NB4 (cell line): Measurements from ENCODE around the gene HECW1.

Experiments used
- DNase-seq: peaks from one replicate; pipeline ENCODE4 v3.0.0; 2010; ENCODE audit warnings: low read depth
- H3K4me3 ChIP-seq: one replicate; pipeline ENCODE4 v1.5.1; 2011; ENCODE audit warnings: mild to moderate bottlenecking, low read depth, low read length, moderate library complexity
- MYC ChIP-seq: IDR thresholded peaks from 2 replicates; pipeline ENCODE4 v1.6.1; 2011; ENCODE audit warnings: low read depth, low read length
- POLR2A ChIP-seq: IDR thresholded peaks from 2 replicates; pipeline ENCODE4 v1.6.1; 2011; ENCODE audit warnings: mild to moderate bottlenecking; ENCODE audit not compliant: insufficient read length; ENCODE audit errors: extremely low read depth
- TF ChIP-seq, protein P1 (sequence below): IDR thresholded peaks from one replicate; pipeline ENCODE4 v1.5.1; 2012; ENCODE audit warnings: low read depth, low read length
- TF ChIP-seq, protein P2 (sequence below): IDR thresholded peaks from 2 replicates; pipeline ENCODE4 v1.6.1; 2011; ENCODE audit warnings: low read depth, low read length

Gene HECW1

DNA sequence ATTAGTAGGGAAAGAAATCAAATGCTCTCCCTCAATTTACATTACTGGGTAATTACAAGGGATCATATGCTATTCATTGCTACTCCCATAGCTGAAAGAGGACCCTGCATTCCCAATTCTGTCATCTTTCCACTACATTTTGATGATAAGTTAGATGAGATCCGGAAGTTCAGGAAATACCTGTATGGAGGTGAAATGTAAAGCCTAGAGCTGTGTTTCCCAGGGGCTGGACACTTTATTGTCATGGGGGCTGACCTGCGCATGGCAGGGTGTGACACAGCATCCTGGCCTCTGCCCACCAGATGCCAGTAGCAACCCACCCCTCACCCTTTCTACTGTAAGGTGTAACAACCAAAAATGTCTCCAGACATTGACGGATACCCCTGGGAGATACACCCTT, 56.6 kb downstream of the HECW1 start:
- no peak overlapping the region for H3K4me3 ChIP-seq
- no peak for DNase-seq
- TF ChIP-seq MYC (no peak), POLR2A (no peak)
- TF ChIP-seq, protein P1, sequence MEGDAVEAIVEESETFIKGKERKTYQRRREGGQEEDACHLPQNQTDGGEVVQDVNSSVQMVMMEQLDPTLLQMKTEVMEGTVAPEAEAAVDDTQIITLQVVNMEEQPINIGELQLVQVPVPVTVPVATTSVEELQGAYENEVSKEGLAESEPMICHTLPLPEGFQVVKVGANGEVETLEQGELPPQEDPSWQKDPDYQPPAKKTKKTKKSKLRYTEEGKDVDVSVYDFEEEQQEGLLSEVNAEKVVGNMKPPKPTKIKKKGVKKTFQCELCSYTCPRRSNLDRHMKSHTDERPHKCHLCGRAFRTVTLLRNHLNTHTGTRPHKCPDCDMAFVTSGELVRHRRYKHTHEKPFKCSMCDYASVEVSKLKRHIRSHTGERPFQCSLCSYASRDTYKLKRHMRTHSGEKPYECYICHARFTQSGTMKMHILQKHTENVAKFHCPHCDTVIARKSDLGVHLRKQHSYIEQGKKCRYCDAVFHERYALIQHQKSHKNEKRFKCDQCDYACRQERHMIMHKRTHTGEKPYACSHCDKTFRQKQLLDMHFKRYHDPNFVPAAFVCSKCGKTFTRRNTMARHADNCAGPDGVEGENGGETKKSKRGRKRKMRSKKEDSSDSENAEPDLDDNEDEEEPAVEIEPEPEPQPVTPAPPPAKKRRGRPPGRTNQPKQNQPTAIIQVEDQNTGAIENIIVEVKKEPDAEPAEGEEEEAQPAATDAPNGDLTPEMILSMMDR, result no peak
- TF ChIP-seq, protein P2, sequence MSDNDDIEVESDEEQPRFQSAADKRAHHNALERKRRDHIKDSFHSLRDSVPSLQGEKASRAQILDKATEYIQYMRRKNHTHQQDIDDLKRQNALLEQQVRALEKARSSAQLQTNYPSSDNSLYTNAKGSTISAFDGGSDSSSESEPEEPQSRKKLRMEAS, result no peak

DNA sequence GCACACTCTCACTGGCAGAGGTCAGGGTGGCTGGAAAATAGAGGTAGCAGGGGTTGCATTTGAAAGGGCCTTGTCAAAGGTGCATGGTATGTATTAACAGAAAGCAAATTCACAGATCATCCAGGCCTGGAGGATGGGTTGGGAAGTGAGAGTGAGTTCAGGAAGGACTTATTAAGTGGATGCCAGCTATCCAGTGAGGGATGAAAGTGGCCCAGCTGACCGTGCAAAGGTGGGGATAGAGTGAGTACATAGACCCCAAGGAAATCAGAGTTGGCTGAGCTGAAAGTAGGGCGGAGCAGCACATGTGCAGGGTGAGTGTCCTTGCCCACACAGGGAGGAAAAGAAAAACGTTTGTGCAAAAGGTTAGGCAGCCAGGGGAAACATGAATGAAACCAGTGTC, 58.1 kb downstream of the HECW1 start:
- TF ChIP-seq, protein P1, result no peak
- TF ChIP-seq MYC, result no peak
- no peak for TF ChIP-seq POLR2A
- TF ChIP-seq, protein P2, result no peak
- DNase-seq, result no peak
- H3K4me3 ChIP-seq, result no peak overlapping the region

DNA sequence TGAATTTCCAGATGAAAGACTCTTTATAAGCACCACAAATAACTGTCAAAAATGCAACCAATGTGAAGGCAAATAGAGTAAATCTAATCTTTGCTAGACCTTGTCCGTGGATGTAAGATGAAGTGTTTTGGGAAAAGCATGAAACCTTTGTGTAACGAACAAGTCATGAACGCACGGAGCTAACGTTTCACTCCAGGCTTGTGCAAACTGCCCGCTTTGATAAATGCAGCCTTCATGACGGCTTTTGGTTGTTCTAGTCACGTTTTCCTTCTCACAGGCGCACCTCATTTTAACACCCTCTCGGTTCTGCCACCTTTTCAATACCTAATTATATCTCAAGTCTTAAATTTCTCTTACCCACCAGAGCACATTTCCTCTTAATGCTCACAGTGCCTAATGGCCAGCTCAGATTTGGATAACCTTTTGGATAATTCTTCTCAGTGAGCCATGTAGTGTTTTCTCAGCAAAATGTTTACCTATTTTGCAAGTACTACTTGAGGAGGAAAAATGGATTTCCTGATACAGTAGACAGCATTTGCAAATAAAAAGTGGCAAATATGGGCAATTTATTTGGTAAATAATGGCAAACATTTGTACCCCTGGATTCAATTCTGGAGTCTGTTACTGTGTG, 63.2 kb downstream of the HECW1 start:
- TF ChIP-seq POLR2A, result no peak
- TF ChIP-seq, protein P1, result no peak
- TF ChIP-seq MYC, result no peak
- TF ChIP-seq, protein P2, result no peak
- no peak for DNase-seq
- H3K4me3 ChIP-seq, result no peak overlapping the region

DNA sequence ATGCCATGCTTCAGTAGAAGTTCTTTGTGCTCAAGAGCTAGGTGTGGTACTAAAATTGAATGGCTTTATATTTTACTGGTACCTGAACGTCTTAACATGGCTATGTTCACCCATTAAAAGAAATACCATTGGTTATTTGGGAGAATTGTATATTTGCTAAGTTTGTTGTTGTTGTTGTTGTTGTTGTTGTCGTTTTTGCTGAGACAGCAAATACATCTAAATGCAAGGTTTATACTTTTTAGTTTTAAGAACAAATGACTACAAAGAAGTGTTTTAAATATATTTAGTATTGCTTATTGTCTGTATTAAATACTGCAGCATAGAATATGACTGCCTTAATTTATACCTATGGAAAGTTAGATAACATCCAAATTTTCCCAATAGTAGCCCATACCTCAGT, 66.9 kb downstream of the HECW1 start:
- no peak overlapping the region for H3K4me3 ChIP-seq
- no peak for DNase-seq
- no peak for TF ChIP-seq POLR2A
- TF ChIP-seq, protein P1, result no peak
- TF ChIP-seq MYC, result no peak
- TF ChIP-seq, protein P2, result no peak

DNA sequence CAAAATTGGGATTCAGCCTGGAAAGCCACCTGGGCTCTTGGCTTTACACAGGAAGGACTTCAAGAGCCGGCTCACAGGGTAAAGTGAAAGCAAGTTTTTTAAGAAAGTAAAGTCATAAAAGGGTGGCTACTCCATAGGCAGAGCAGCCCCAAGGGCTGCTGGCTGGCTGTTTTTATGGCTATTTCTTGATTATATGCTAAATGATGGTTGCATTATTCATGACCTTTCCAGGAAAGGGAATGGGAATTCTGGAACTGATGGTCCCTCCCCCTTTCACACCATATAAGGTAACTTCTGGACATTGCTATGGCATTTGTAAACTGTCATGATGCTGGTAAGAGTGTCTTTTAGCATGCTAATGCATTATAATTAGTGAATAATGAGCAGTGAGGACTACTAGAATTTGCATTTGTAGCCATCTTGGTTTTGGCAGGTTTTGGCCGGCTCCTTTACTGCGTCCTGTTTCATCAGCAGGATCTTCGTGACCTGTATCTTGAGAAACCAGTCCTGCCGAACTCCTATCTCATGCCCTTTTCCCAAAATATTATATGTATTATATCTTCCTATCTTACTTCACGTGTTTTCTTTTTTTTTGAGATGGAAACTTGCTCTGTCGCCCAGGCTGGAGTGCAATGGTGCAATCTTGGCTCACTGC, 80.5 kb downstream of the HECW1 start:
- H3K4me3 ChIP-seq, result no peak overlapping the region
- TF ChIP-seq MYC (no peak), POLR2A (no peak)
- TF ChIP-seq, protein P1, result no peak
- TF ChIP-seq, protein P2, result no peak
- DNase-seq, result no peak
